Astrocyte (in vitro differentiated cells and primary cell): ENCODE measurements around the gene PMCH. TPM values are rescaled to one million over a fixed set of nuclear protein-coding genes. Genes with fewer than 3 reads are reported as not detected.

Experiments used
- total RNA-seq: library from RNA; stranded (reverse); gene quantifications from 2 replicates; pipeline ENCODE4 v1.2.1, GENCODE V29; 2021

Gene PMCH
- total RNA-seq, 1 donor from 2014 or later, result not detected

Other genes with a start within 250 kb of the PMCH start
- gene WASHC3, start 135.8 kb downstream of the PMCH start, total RNA-seq, result 22.6 and 26.5 TPM in 2 replicates
- 23.1 and 27.2 TPM in 2 replicates for gene NUP37, start 77.7 kb downstream of the PMCH start, total RNA-seq
- 4.5 and 5.8 TPM in 2 replicates for gene PARPBP, start 77.7 kb downstream of the PMCH start, total RNA-seq